DOHH2 (cell line): ENCODE data around the gene FFAR4.

Experiments used
- H3F3A ChIP-seq: fragments of 200-600 bp; sonication (generic), shearing (Covaris generic); 2 replicates; pipeline ENCODE4 v1.6.0; 2016; ENCODE audit warnings: antibody characterized with exemption, mild to moderate bottlenecking; ENCODE audit not compliant: control insufficient read depth, insufficient read depth
- H3K27ac ChIP-seq: fragments of 200-600 bp; sonication (generic); 2 replicates; pipeline ENCODE4 v1.5.1; 2014; ENCODE audit warnings: low read depth, mild to moderate bottlenecking, low read length, moderate library complexity
- H3K27me3 ChIP-seq: fragments of 200-600 bp; sonication (generic); 2 replicates; pipeline ENCODE4 v1.6.1; 2014; ENCODE audit warnings: mild to moderate bottlenecking, low read length, mixed read lengths; ENCODE audit not compliant: control insufficient read depth
- H3K36me3 ChIP-seq: fragments of 200-600 bp; sonication (generic); 2 replicates; pipeline ENCODE4 v1.6.1; 2014; ENCODE audit warnings: mild to moderate bottlenecking, low read length, moderate library complexity, mixed read lengths; ENCODE audit not compliant: control insufficient read depth
- H3K4me1 ChIP-seq: fragments of 200-600 bp; sonication (generic); 2 replicates; pipeline ENCODE4 v1.6.1; 2014; ENCODE audit warnings: mild to moderate bottlenecking, low read length, mixed read lengths; ENCODE audit not compliant: control insufficient read depth
- H3K4me2 ChIP-seq: fragments of 200-600 bp; sonication (generic); 2 replicates; pipeline ENCODE4 v1.6.0; 2014; ENCODE audit warnings: mild to moderate bottlenecking, low read length, moderate library complexity
- H3K4me3 ChIP-seq: fragments of 200-600 bp; sonication (generic); 2 replicates; pipeline ENCODE4 v1.5.1; 2014; ENCODE audit warnings: mild to moderate bottlenecking, low read length, mixed read lengths
- H3K79me2 ChIP-seq: fragments of 200-600 bp; sonication (generic); 2 replicates; pipeline ENCODE4 v1.6.1; 2014; ENCODE audit warnings: mild to moderate bottlenecking, low read length, mixed read lengths; ENCODE audit not compliant: control insufficient read depth
- H3K9me2 ChIP-seq: fragments of 200-600 bp; sonication (generic); replicated peaks from 2 replicates; pipeline ENCODE4 v1.6.1; 2014; ENCODE audit warnings: mild to moderate bottlenecking, low read length, mixed read lengths; ENCODE audit not compliant: control insufficient read depth
- H3K9me3 ChIP-seq: fragments of 200-600 bp; sonication (generic); 2 replicates; pipeline ENCODE4 v1.6.1; 2014; ENCODE audit warnings: antibody characterized with exemption, low read length, mixed read lengths; ENCODE audit not compliant: control insufficient read depth, insufficient read depth
- H4K20me1 ChIP-seq: fragments of 200-600 bp; sonication (generic); 2 replicates; pipeline ENCODE4 v1.6.0; 2014; ENCODE audit warnings: low read depth, mild to moderate bottlenecking, antibody characterized with exemption, low read length, moderate library complexity; ENCODE audit not compliant: control insufficient read depth, insufficient read depth
- EZH2phosphoT487 ChIP-seq: fragments of 200-600 bp; sonication (generic); IDR thresholded peaks from 2 replicates; pipeline ENCODE4 v1.6.1; 2017; ENCODE audit warnings: borderline replicate concordance, mild to moderate bottlenecking, antibody characterized with exemption, low read length, moderate library complexity, mixed read lengths
- TF ChIP-seq, protein P1 (sequence below): fragments of 200-600 bp; sonication (generic); IDR thresholded peaks from one replicate; pipeline ENCODE4 v1.5.1; 2014; ENCODE audit warnings: antibody characterized with exemption, mild to moderate bottlenecking, low read depth, low read length; ENCODE audit not compliant: poor library complexity, severe bottlenecking

The FFAR4 gene

GRCh38 chr10:93603023-93603422 lies 36.6 kb downstream of the FFAR4 start:
- no peaks in the 10 kb centered on the region for H3K9me3 ChIP-seq
- no peaks in the 10 kb centered on the region for H3K9me2 ChIP-seq
- H3F3A ChIP-seq = no peaks in the 10 kb centered on the region
- TF ChIP-seq, protein P1, sequence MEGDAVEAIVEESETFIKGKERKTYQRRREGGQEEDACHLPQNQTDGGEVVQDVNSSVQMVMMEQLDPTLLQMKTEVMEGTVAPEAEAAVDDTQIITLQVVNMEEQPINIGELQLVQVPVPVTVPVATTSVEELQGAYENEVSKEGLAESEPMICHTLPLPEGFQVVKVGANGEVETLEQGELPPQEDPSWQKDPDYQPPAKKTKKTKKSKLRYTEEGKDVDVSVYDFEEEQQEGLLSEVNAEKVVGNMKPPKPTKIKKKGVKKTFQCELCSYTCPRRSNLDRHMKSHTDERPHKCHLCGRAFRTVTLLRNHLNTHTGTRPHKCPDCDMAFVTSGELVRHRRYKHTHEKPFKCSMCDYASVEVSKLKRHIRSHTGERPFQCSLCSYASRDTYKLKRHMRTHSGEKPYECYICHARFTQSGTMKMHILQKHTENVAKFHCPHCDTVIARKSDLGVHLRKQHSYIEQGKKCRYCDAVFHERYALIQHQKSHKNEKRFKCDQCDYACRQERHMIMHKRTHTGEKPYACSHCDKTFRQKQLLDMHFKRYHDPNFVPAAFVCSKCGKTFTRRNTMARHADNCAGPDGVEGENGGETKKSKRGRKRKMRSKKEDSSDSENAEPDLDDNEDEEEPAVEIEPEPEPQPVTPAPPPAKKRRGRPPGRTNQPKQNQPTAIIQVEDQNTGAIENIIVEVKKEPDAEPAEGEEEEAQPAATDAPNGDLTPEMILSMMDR = no peak
- TF ChIP-seq EZH2phosphoT487 = no peak
- no peaks in the 10 kb centered on the region for H3K79me2 ChIP-seq
- no peaks in the 10 kb centered on the region for H3K36me3 ChIP-seq
- H3K4me3 ChIP-seq = no peak overlapping the region
- no peaks in the 10 kb centered on the region for H4K20me1 ChIP-seq
- H3K4me2 ChIP-seq = no peak overlapping the region
- no peaks in the 10 kb centered on the region for H3K27me3 ChIP-seq
- no peaks in the 10 kb centered on the region for H3K4me1 ChIP-seq
- H3K27ac ChIP-seq = no peak overlapping the region

DNA sequence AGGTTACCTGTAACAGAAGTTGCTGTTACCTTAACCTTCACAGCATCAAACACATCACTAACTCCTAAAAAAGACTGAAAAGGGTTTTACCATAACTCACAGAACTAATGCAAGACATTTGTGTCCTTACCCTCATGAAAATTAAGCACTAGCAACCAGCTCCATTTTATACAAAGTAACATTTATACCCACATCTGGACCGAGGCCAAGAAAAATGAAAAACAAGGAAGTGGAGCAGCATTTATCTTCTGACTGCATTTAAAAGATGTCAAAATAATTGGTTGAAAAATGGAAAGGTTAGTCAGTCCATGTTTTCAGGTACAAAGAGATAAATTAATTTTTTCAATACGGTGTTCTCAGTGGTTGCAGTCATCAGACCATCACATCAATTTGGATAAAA lies 37.7 kb downstream of the FFAR4 start:
- Histone ChIP-seq H3K4me1 (no peaks in the 10 kb centered on the region), H3K9me3 (no peaks in the 10 kb centered on the region), H3K4me3 (no peak overlapping the region), H3K27ac (no peak overlapping the region), H3F3A (no peaks in the 10 kb centered on the region), H3K36me3 (no peaks in the 10 kb centered on the region), H3K27me3 (no peaks in the 10 kb centered on the region), H3K9me2 (no peaks in the 10 kb centered on the region), H3K4me2 (no peak overlapping the region), H4K20me1 (no peaks in the 10 kb centered on the region), H3K79me2 (no peaks in the 10 kb centered on the region)
- TF ChIP-seq, protein P1 = no peak
- no peak for TF ChIP-seq EZH2phosphoT487

- no peaks in the 10 kb centered on the region for H3F3A ChIP-seq
- TF ChIP-seq EZH2phosphoT487 = no peak
- TF ChIP-seq, protein P1 = no peak
- H3K4me2 ChIP-seq = no peak overlapping the region
- H3K4me3 ChIP-seq = no peak overlapping the region
- no peak overlapping the region for H3K27ac ChIP-seq
- no peaks in the 10 kb centered on the region for H3K9me3 ChIP-seq
- no peaks in the 10 kb centered on the region for H3K4me1 ChIP-seq
- H3K27me3 ChIP-seq = no peaks in the 10 kb centered on the region
- no peaks in the 10 kb centered on the region for H4K20me1 ChIP-seq
- H3K36me3 ChIP-seq = no peaks in the 10 kb centered on the region
- no peaks in the 10 kb centered on the region for H3K9me2 ChIP-seq
- H3K79me2 ChIP-seq = no peaks in the 10 kb centered on the region
These were observed 42.0 kb downstream of the FFAR4 start for GRCh38 chr10:93608421-93608820.

DNA sequence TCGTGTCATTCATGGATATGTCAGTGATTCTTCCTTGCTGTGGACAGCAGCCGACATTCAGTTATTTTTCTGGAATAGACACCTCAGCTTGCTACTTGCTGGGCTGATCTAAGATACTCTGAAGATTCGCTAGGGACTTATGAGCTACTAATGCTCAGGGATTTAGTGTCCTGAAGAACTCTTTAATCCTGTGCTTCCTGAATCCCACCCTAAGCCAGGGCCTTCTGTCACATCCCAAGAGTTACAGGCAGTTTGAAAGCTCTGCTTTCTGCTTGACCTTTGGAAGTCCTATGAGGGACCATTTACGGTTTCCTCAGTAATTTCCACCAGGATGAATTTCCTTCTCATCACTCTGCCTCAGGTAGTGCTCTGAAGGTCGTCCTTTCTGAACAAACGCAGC lies 45.8 kb downstream of the FFAR4 start, which contains the start of gene PDE6C:
Gene PDE6C, plus strand, starts transcription at position 227 of the 400 bp plus-strand sequence. CDS start 189 bp downstream, outside the sequence.
- Histone ChIP-seq H3K27me3 (no peaks in the 10 kb centered on the region), H3K9me3 (no peaks in the 10 kb centered on the region), H3K4me3 (no peak within 1 kb of the TSS), H3F3A (no peaks in the 10 kb centered on the region), H3K4me2 (no peak within 1 kb of the TSS), H4K20me1 (no peaks in the 10 kb centered on the region), H3K9me2 (no peaks in the 10 kb centered on the region), H3K36me3 (no peaks in the 10 kb centered on the region), H3K4me1 (no peaks in the 10 kb centered on the region), H3K27ac (no peak within 1 kb of the TSS), H3K79me2 (no peaks in the 10 kb centered on the region)
- no peak for TF ChIP-seq EZH2phosphoT487
- TF ChIP-seq, protein P1 = no peak
